ENCODE measurements around the gene SUPT6H. TPM values are rescaled to one million over a fixed set of nuclear protein-coding genes. Genes with fewer than 3 reads are reported as not detected.

Gene SUPT6H
- total and polyA plus RNA-seq, 2 of the 8 experiments (the other 6 are each of a cell fraction or from before 2014, with no cell fraction given): 32.0 to 59.9 TPM

GRCh38 chr17:28657756-28658155 lies 4.2 kb upstream of the SUPT6H start (continued):
- TF ChIP-seq, protein P1, sequence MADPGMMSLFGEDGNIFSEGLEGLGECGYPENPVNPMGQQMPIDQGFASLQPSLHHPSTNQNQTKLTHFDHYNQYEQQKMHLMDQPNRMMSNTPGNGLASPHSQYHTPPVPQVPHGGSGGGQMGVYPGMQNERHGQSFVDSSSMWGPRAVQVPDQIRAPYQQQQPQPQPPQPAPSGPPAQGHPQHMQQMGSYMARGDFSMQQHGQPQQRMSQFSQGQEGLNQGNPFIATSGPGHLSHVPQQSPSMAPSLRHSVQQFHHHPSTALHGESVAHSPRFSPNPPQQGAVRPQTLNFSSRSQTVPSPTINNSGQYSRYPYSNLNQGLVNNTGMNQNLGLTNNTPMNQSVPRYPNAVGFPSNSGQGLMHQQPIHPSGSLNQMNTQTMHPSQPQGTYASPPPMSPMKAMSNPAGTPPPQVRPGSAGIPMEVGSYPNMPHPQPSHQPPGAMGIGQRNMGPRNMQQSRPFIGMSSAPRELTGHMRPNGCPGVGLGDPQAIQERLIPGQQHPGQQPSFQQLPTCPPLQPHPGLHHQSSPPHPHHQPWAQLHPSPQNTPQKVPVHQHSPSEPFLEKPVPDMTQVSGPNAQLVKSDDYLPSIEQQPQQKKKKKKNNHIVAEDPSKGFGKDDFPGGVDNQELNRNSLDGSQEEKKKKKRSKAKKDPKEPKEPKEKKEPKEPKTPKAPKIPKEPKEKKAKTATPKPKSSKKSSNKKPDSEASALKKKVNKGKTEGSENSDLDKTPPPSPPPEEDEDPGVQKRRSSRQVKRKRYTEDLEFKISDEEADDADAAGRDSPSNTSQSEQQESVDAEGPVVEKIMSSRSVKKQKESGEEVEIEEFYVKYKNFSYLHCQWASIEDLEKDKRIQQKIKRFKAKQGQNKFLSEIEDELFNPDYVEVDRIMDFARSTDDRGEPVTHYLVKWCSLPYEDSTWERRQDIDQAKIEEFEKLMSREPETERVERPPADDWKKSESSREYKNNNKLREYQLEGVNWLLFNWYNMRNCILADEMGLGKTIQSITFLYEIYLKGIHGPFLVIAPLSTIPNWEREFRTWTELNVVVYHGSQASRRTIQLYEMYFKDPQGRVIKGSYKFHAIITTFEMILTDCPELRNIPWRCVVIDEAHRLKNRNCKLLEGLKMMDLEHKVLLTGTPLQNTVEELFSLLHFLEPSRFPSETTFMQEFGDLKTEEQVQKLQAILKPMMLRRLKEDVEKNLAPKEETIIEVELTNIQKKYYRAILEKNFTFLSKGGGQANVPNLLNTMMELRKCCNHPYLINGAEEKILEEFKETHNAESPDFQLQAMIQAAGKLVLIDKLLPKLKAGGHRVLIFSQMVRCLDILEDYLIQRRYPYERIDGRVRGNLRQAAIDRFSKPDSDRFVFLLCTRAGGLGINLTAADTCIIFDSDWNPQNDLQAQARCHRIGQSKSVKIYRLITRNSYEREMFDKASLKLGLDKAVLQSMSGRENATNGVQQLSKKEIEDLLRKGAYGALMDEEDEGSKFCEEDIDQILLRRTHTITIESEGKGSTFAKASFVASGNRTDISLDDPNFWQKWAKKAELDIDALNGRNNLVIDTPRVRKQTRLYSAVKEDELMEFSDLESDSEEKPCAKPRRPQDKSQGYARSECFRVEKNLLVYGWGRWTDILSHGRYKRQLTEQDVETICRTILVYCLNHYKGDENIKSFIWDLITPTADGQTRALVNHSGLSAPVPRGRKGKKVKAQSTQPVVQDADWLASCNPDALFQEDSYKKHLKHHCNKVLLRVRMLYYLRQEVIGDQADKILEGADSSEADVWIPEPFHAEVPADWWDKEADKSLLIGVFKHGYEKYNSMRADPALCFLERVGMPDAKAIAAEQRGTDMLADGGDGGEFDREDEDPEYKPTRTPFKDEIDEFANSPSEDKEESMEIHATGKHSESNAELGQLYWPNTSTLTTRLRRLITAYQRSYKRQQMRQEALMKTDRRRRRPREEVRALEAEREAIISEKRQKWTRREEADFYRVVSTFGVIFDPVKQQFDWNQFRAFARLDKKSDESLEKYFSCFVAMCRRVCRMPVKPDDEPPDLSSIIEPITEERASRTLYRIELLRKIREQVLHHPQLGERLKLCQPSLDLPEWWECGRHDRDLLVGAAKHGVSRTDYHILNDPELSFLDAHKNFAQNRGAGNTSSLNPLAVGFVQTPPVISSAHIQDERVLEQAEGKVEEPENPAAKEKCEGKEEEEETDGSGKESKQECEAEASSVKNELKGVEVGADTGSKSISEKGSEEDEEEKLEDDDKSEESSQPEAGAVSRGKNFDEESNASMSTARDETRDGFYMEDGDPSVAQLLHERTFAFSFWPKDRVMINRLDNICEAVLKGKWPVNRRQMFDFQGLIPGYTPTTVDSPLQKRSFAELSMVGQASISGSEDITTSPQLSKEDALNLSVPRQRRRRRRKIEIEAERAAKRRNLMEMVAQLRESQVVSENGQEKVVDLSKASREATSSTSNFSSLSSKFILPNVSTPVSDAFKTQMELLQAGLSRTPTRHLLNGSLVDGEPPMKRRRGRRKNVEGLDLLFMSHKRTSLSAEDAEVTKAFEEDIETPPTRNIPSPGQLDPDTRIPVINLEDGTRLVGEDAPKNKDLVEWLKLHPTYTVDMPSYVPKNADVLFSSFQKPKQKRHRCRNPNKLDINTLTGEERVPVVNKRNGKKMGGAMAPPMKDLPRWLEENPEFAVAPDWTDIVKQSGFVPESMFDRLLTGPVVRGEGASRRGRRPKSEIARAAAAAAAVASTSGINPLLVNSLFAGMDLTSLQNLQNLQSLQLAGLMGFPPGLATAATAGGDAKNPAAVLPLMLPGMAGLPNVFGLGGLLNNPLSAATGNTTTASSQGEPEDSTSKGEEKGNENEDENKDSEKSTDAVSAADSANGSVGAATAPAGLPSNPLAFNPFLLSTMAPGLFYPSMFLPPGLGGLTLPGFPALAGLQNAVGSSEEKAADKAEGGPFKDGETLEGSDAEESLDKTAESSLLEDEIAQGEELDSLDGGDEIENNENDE (IDR thresholded peaks at IDR 0.05; ENCODE audit: insufficient replicate concordance, low read length): no peak
- no peak for TF ChIP-seq CREB1 (IDR thresholded peaks at IDR 0.05)
- TF ChIP-seq, protein P2, sequence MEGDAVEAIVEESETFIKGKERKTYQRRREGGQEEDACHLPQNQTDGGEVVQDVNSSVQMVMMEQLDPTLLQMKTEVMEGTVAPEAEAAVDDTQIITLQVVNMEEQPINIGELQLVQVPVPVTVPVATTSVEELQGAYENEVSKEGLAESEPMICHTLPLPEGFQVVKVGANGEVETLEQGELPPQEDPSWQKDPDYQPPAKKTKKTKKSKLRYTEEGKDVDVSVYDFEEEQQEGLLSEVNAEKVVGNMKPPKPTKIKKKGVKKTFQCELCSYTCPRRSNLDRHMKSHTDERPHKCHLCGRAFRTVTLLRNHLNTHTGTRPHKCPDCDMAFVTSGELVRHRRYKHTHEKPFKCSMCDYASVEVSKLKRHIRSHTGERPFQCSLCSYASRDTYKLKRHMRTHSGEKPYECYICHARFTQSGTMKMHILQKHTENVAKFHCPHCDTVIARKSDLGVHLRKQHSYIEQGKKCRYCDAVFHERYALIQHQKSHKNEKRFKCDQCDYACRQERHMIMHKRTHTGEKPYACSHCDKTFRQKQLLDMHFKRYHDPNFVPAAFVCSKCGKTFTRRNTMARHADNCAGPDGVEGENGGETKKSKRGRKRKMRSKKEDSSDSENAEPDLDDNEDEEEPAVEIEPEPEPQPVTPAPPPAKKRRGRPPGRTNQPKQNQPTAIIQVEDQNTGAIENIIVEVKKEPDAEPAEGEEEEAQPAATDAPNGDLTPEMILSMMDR (IDR thresholded peaks at IDR 0.05; ENCODE audit: control extremely low read depth in 1 of 3, insufficient read depth in 1 of 3, low read depth in 1 of 3, low read length in 3 of 3): no peak
- no peak for TF ChIP-seq CHD2 (IDR thresholded peaks at IDR 0.05; ENCODE audit: low read length)
- TF ChIP-seq, protein P3, sequence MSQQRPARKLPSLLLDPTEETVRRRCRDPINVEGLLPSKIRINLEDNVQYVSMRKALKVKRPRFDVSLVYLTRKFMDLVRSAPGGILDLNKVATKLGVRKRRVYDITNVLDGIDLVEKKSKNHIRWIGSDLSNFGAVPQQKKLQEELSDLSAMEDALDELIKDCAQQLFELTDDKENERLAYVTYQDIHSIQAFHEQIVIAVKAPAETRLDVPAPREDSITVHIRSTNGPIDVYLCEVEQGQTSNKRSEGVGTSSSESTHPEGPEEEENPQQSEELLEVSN (IDR thresholded peaks at IDR 0.05): no peak

Data from H1 (cell line).